ENCODE measurements around the gene PTCH1.
A peak's percentile ranks its signal among the peaks of the same experiment; 100 is the strongest.

The PTCH1 gene

GRCh38 chr9:95517559-95518425 lies 1.0 kb upstream of the PTCH1 start:
- Mint-ChIP-seq H3K9me3 (peaks cover 7% of the 10 kb centered on the region), H3K27me3 (peaks cover 88% of the 10 kb centered on the region), H3K4me3 (peak overlapping the region; percentile 18), H3K4me1 (peaks cover 13% of the 10 kb centered on the region), H3K36me3 (peaks cover 2% of the 10 kb centered on the region), H3K27ac (no peak overlapping the region)
- no peak for DNase-seq
- CTCF ChIA-PET: no interaction called here

DNA sequence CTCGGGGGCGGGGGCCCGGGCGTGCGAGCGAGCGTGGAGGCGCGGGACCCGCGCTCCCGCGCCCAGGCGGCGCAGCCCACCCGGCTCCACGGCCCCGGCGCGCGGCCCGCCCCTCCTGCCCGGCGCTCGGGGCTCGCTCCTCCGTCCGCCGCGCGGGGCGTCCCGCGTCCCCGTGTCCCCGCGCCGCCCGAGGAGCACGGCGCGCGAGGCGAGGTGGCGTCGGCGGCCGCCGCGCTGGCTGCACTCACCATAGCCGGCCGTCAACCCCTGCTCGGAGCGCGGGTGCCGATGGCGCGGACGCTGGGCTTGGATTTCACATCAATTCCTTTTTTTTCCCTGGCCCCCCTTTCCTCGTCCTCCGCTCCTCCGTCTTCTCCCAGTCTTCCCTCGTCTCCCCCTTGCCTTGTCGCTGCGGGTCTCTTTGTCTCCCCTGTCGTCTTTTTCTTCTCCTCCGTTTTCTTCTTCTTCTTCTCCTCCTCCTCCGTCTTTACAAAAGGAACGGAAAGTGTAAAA lies 494 bp downstream of the PTCH1 start:
- DNase-seq: no peak
- Mint-ChIP-seq H3K27me3 (peaks cover 91% of the 10 kb centered on the region), H3K4me1 (peaks cover 26% of the 10 kb centered on the region), H3K27ac (no peak overlapping the region), H3K36me3 (peaks cover 2% of the 10 kb centered on the region), H3K4me3 (peak overlapping the region; percentile 86), H3K9me3 (peaks cover 7% of the 10 kb centered on the region)
- CTCF ChIA-PET: no interaction called here

DNA sequence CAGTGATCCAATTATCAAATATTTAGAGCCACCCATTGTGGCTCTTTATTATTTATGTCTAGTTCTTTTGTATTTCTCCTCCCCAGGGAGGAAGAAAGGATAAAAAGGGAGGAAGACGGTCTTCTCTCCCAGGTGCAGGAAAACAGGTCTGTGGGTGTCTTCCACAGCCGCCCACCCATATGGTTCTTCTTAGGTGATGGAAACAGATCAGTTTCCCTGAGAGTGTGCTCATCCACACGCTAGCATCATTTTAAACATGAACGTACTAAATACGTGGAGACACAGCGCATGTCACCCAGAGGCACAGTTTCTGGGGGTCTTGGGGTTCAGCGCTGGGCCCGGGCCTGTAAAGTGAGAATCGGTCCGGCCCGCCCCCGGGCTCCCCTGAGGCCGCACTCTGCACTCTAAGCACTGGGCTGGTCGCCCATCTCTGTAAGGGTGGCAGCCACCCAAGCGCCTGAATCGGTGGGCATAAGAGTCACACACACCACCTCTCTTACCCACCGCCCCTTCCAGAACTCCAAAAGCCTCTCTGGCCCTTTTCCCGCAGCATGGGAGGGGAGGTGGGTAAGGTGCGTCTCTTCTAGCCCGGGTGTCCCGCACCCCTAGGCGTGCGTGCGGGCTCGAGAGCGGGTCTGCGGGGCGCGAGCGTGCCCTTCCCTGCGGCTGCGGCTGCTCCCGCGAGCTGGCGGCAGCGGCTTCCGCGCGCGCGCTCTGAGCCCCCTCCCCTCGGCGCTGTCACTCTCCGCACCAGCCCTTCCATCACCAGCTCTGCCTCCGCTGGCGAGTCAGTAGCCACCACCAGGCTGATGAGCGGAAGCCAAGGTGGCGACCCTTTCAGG lies 1.3 kb downstream of the PTCH1 start:
- Mint-ChIP-seq H3K27ac (no peak overlapping the region), H3K4me3 (peak overlapping the region; percentile 53), H3K36me3 (peaks cover 4% of the 10 kb centered on the region), H3K27me3 (peaks cover 88% of the 10 kb centered on the region), H3K4me1 (peaks cover 28% of the 10 kb centered on the region), H3K9me3 (peaks cover 7% of the 10 kb centered on the region)
- CTCF ChIA-PET: no interaction called here
- DNase-seq: peak; percentile 55

DNA sequence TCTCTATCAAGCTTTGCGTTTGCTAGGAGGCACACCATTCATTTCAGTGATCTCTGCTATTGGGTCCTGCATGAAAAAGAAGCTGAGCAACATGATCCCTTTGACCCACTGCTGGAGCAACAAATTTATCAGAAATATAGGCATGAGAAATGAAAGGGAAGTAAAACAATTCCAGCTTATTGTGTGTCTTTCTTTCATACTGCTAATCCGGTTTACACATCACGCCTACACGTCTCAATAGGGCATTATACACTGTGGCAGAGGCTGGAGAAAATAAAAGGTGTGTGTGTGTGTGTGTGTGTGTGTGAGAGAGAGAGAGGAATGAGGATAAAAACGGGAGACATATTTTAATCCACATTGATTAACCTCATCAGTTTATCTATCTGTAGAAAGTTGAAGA lies 2.4 kb downstream of the PTCH1 start:
- peaks cover 39% of the 10 kb centered on the region for H3K4me1 Mint-ChIP-seq
- no peak overlapping the region for H3K27ac Mint-ChIP-seq
- no peak overlapping the region for H3K4me3 Mint-ChIP-seq
- H3K27me3 Mint-ChIP-seq: peaks cover 89% of the 10 kb centered on the region
- H3K9me3 Mint-ChIP-seq: peaks cover 1% of the 10 kb centered on the region
- DNase-seq: no peak
- peaks cover 4% of the 10 kb centered on the region for H3K36me3 Mint-ChIP-seq
- CTCF ChIA-PET: no interaction called here

DNA sequence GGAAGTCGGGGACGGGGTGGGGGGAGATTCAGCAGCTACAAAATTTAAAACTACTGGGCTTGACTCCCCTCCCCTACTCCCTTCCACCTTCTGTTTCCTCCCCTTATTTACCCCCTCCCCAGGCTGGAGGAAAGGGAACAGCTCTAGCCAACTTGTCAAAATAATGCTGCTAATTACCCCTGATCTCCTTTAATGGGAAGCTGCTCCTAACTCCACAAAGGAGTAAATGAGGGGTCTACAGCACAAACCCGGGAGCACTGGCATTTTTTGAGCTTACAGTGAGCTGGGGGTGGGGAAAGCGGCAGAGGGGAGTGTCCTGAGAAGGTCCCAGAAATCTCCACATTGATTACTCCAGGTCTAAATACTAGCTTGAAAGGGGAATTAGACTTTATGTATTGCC lies 3.1 kb downstream of the PTCH1 start:
- Mint-ChIP-seq H3K4me3 (no peak overlapping the region), H3K27ac (no peak overlapping the region), H3K4me1 (peaks cover 44% of the 10 kb centered on the region), H3K27me3 (peaks cover 93% of the 10 kb centered on the region), H3K9me3 (peaks cover under 1% of the 10 kb centered on the region), H3K36me3 (peaks cover 4% of the 10 kb centered on the region)
- CTCF ChIA-PET: no interaction called here
- DNase-seq: no peak

DNA sequence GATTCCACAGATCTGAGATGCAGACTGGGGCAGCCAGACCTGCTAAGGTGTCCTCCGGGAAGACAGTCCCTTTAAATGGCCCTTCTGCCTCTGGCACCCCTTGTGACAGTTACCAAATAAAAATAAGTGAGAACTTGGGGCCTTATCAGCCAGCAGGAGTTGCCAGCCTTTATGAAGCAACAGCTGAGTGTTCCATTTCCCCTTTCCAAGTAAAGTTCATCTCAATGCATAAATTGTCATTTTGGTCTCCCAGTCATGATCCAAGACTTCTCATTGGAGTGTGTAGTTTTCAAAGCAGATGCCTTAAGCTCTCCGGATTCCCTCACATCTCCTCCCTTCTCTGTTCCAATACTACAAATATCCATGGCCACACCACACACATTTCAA lies 4.1 kb downstream of the PTCH1 start:
- no peak overlapping the region for H3K4me3 Mint-ChIP-seq
- H3K27me3 Mint-ChIP-seq: peaks cover 96% of the 10 kb centered on the region
- DNase-seq: no peak
- peaks cover 47% of the 10 kb centered on the region for H3K4me1 Mint-ChIP-seq
- H3K27ac Mint-ChIP-seq: no peak overlapping the region
- no peaks in the 10 kb centered on the region for H3K9me3 Mint-ChIP-seq
- CTCF ChIA-PET: no interaction called here
- H3K36me3 Mint-ChIP-seq: peaks cover 4% of the 10 kb centered on the region

DNA sequence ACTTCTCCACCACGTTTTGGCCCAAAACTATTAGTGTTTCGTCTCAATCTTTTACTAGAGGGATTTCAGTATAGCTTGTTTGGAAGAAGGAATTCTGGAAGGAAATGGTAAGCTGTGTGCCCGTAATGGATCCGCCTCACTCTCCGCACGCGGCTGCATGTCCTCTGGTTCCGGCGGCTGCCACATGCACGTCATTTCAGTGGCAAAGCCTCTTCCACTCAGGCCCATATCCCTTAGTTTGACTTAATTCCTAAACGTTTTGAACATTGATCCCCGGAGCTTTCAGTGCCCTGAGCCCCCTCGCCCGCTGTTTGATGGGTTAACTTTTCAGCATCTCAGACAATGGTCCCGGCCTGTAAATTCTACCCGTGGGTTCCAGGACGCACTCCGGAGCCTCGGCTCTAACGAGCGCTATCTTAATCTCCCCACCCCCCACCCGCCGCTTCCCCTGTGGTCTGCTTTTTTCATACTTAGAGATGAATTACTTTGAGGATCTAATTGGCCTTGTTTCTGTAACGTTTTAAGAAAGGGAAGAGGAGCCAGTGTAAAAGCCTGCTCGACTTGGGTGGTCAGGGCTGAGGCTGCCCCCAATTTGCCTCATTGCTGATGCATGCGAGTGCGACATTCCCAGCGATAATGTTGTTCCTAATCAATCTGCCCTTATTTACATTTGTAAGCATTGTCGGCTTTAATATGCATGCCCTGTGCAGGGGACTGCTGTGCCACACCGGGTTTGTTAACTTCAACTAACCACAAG lies 4.6 kb downstream of the PTCH1 start:
- peaks cover 52% of the 10 kb centered on the region for H3K4me1 Mint-ChIP-seq
- no peaks in the 10 kb centered on the region for H3K9me3 Mint-ChIP-seq
- no peak for DNase-seq
- peaks cover 4% of the 10 kb centered on the region for H3K36me3 Mint-ChIP-seq
- peak overlapping the region; percentile 81 for H3K4me3 Mint-ChIP-seq
- CTCF ChIA-PET: no interaction called here
- H3K27ac Mint-ChIP-seq: no peak overlapping the region
- peaks cover 96% of the 10 kb centered on the region for H3K27me3 Mint-ChIP-seq

DNA sequence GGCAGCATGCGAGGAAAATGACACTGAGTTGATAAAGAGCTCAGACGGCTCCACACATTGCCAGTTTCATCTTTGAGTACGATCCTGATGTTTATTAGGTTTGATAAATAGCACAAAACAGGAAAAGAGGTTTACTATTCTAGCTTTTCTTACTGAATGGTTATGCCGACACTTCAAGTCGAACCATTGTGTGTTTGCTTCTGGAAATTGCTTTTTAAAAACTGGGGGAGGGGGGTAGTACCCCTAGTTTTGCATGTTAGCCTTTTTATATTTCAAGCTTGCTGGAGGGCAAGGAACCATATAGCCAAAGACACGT lies 5.2 kb downstream of the PTCH1 start:
- H3K4me1 Mint-ChIP-seq: peaks cover 50% of the 10 kb centered on the region
- H3K9me3 Mint-ChIP-seq: no peaks in the 10 kb centered on the region
- H3K36me3 Mint-ChIP-seq: peaks cover 4% of the 10 kb centered on the region
- peak overlapping the region; percentile 82 for H3K27ac Mint-ChIP-seq
- peak overlapping the region; percentile 81 for H3K4me3 Mint-ChIP-seq
- CTCF ChIA-PET: no interaction called here
- H3K27me3 Mint-ChIP-seq: peaks cover 96% of the 10 kb centered on the region
- no peak for DNase-seq

DNA sequence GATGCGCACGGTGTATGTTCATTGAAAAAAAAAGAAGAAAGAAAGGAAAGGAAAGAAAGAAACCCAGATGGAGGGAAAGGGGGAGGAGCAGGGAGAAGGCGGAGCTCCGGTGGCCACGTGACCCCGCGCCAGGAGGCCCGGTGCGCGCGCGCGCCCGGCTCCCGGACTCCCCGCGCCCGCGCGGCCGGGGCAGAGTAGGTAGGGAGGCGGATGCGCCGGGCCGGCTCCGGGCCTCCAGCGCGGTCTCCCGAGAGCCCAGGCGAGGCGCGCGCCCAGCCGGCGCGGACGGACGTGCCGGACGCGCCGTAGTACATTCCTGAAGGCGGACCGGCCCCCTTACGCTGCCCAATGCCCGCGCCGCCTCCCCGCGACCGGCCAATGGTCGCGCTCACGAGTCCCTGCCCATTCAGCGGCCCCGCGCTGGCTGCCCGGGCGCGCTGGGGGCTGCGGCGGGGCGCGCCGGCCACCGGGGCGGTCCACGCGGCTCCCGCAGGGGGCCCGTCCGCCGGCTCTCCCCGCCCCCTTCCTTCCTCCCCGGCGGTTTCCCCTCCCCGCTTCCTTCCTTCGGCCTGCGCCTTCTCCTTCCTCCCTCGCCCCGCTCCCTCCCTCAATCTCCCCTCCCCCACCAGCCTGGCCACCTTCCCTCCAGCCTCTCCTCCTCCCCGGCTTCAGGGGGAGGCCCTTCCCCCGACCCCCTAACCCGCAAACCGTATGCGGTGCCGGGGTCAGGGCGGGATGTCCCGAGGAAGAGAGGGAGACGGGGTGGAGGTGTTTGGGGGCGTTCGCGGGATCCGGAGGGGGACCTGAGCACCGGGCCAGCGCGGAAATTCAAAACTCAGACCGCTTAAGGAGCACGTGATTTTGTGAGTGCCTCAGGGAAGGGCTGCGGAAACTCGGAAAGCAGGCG lies 5.8 kb downstream of the PTCH1 start:
- CTCF ChIA-PET: interaction anchor here (0.7 kb wide), 1 partner anchor 124 kb away, joined by 3 read pairs; no protein-coding TSS in a partner anchor
- Mint-ChIP-seq H3K36me3 (peaks cover 2% of the 10 kb centered on the region), H3K4me1 (peaks cover 52% of the 10 kb centered on the region), H3K27me3 (peaks cover 98% of the 10 kb centered on the region), H3K4me3 (peak overlapping the region; percentile 94), H3K27ac (peak overlapping the region; percentile 88), H3K9me3 (no peaks in the 10 kb centered on the region)
- DNase-seq: peak; percentile 88

- peak overlapping the region; percentile 94 for H3K4me3 Mint-ChIP-seq
- no peaks in the 10 kb centered on the region for H3K9me3 Mint-ChIP-seq
- peaks cover 2% of the 10 kb centered on the region for H3K36me3 Mint-ChIP-seq
- CTCF ChIA-PET: interaction anchor here (0.7 kb wide), 1 partner anchor 123 kb away, joined by 3 read pairs; no protein-coding TSS in a partner anchor
- peaks cover 98% of the 10 kb centered on the region for H3K27me3 Mint-ChIP-seq
- DNase-seq: peak; percentile 27
- H3K27ac Mint-ChIP-seq: peak overlapping the region; percentile 88
- H3K4me1 Mint-ChIP-seq: peaks cover 53% of the 10 kb centered on the region
Observed at GRCh38 chr9:95509851-95510708, 6.7 kb downstream of the PTCH1 start.

GRCh38 chr9:95508968-95509850 lies 7.6 kb downstream of the PTCH1 start:
- CTCF ChIA-PET: interaction anchor here (1.3 kb wide), 1 partner anchor 47 kb away, joined by 5 read pairs; no protein-coding TSS in a partner anchor

More at GRCh38 chr9:95508968-95509850, 7.6 kb downstream of the PTCH1 start:
- Mint-ChIP-seq H3K27me3 (peaks cover 98% of the 10 kb centered on the region), H3K9me3 (no peaks in the 10 kb centered on the region), H3K4me1 (peaks cover 53% of the 10 kb centered on the region), H3K4me3 (peak overlapping the region; percentile 94), H3K36me3 (peaks cover 2% of the 10 kb centered on the region), H3K27ac (peak overlapping the region; percentile 12)
- peak; percentile 73 for DNase-seq
